HCT116 (cell line): ENCODE data around the gene ANO6. TPM values are rescaled to one million over a fixed set of nuclear protein-coding genes. Genes with fewer than 3 reads are reported as not detected.
A peak's percentile ranks its signal among the peaks of the same experiment; 100 is the strongest.
"Not testable (repeated sequence)": the region's sequence is repeated elsewhere in the genome, so short reads cannot be mapped to it uniquely, and the experiment has no call there.

ENCODE experiments used
- ATAC-seq: fragments of 200-7000 bp; cut with Tn5 transposase; 2 replicates; pipeline ENCODE4 v1.9.1; 2020; ENCODE audit warnings: mild to moderate bottlenecking, moderate library complexity
- BruUV-seq: library from RNA; stranded (reverse); fragments of 400-500 nt; replicated peaks from 2 replicates; lab custom pipeline; 2021; lab: Mats Ljungman, UMichigan
- CTCF ChIA-PET: fragments of 300-600 bp; sonication (Branson Sonifier 250); formaldehyde crosslinking; loops from one replicate; lab custom pipeline; 2021; ENCODE audit warnings: antibody characterized with exemption; lab: Charles Lee
- POLR2A ChIA-PET: fragments of 300-600, 350-600 bp; sonication (Branson Sonifier 250); formaldehyde crosslinking; loops from one replicate; lab custom pipeline; 2021; ENCODE audit warnings: antibody characterized with exemption; lab: Charles Lee
- RAD21 ChIA-PET, 2 experiments: fragments of 300-600 bp; sonication (Branson Sonifier 250); formaldehyde crosslinking; loops; one replicate each; lab custom pipeline; 2023; ENCODE audit warnings: low total read pairs in 2 of 2; ENCODE audit not compliant: uncharacterized antibody in 2 of 2, unreplicated experiment in 2 of 2, low non-redundant PET in 1 of 2; lab: Charles Lee
- DNase-seq: peaks from one replicate; pipeline ENCODE4 v3.0.0-alpha.2; 2010; ENCODE audit warnings: low read depth, low spot score
- H2AFZ ChIP-seq: fragments of 200-600 bp; shearing (Covaris generic), sonication (generic); 2 replicates; pipeline ENCODE4 v1.6.1; 2017; ENCODE audit warnings: low read depth, mixed run types, mixed read lengths, antibody characterized with exemption, low read length; ENCODE audit not compliant: poor library complexity, severe bottlenecking
- H3K27ac ChIP-seq: 2 replicates; pipeline ENCODE4 v1.5.1; 2012; ENCODE audit warnings: low read depth, low read length
- H3K27me3 ChIP-seq: fragments of 200-600 bp; sonication (generic); 2 replicates; pipeline ENCODE4 v1.6.1; 2016; ENCODE audit warnings: mixed run types, low read length, mixed read lengths; ENCODE audit not compliant: insufficient read depth
- H3K36me3 ChIP-seq, 2 experiments: fragments of 200-500 bp in 1 of 2; fragments of 200-600 bp in 1 of 2; sonication (Bioruptor generic) in 1 of 2; sonication (generic) in 1 of 2; 2 replicates each; pipeline versions ENCODE4 v1.5.1 to v1.6.1; 2014 to 2016; ENCODE audit warnings: low read length in 2 of 2, inconsistent platforms in 1 of 2, mixed read lengths in 1 of 2, mixed run types in 1 of 2; ENCODE audit not compliant: insufficient read depth in 2 of 2, control insufficient read depth in 1 of 2
- H3K4me1 ChIP-seq, 2 experiments: fragments of 200-600 bp in 1 of 2; sonication (generic) in 1 of 2; 2 replicates each; pipeline versions ENCODE4 v1.5.1 to v1.6.1; 2012 to 2017; ENCODE audit warnings: low read length in 2 of 2, inconsistent platforms in 1 of 2, mild to moderate bottlenecking in 1 of 2, mixed read lengths in 1 of 2, mixed run types in 1 of 2, moderate library complexity in 1 of 2; ENCODE audit not compliant: insufficient read depth in 2 of 2, control insufficient read depth in 1 of 2
- H3K4me2 ChIP-seq: fragments of 200-600 bp; sonication (generic); 2 replicates; pipeline ENCODE4 v1.6.1; 2017; ENCODE audit warnings: mixed run types, low read length, mixed read lengths
- H3K4me3 ChIP-seq, 2 experiments: fragments of 200-600 bp in 1 of 2; sonication (generic) in 1 of 2; replicated peaks in 1 of 2; 2 replicates each; pipeline ENCODE4 v1.5.1; 2011 to 2016; ENCODE audit warnings: low read length in 2 of 2, control low read depth in 1 of 2, low read depth in 1 of 2, mild to moderate bottlenecking in 1 of 2, mixed read lengths in 1 of 2, mixed run types in 1 of 2
- H3K79me2 ChIP-seq: fragments of 200-600 bp; sonication (generic); 2 replicates; pipeline ENCODE4 v1.6.1; 2017; ENCODE audit warnings: mild to moderate bottlenecking, mixed run types, low read length, moderate library complexity, mixed read lengths; ENCODE audit not compliant: insufficient read depth
- H3K9ac ChIP-seq: fragments of 200-600 bp; sonication (generic); 2 replicates; pipeline ENCODE4 v1.6.1; 2016; ENCODE audit warnings: low read length, mixed read lengths
- H3K9me2 ChIP-seq: fragments of 200-600 bp; sonication (generic), shearing (Covaris generic); 2 replicates; pipeline ENCODE4 v1.6.1; 2017; ENCODE audit warnings: mixed run types, mild to moderate bottlenecking, moderate library complexity; ENCODE audit not compliant: insufficient read depth
- H3K9me3 ChIP-seq, 2 experiments: fragments of 200-500 bp in 1 of 2; fragments of 200-600 bp in 1 of 2; sonication (Bioruptor generic) in 1 of 2; sonication (generic) in 1 of 2; 2 replicates each; pipeline ENCODE4 v1.6.1; 2014 to 2017; ENCODE audit warnings: low read length in 2 of 2, mixed read lengths in 2 of 2, inconsistent platforms in 1 of 2, low read depth in 1 of 2, mild to moderate bottlenecking in 1 of 2, mixed run types in 1 of 2, moderate library complexity in 1 of 2; ENCODE audit not compliant: control insufficient read depth in 1 of 2, insufficient read depth in 1 of 2
- H4K20me1 ChIP-seq: fragments of 200-600 bp; sonication (generic), shearing (Covaris generic); 2 replicates; pipeline ENCODE4 v1.6.1; 2017; ENCODE audit warnings: mixed run types, mild to moderate bottlenecking, moderate library complexity; ENCODE audit not compliant: insufficient read depth
- CBX3 ChIP-seq: IDR thresholded peaks from 2 replicates; pipeline ENCODE4 v1.6.1; 2012; ENCODE audit warnings: low read depth
- EGR1 ChIP-seq: IDR thresholded peaks from 2 replicates; pipeline ENCODE4 v1.6.1; 2012; ENCODE audit warnings: low read depth
- ELF1 ChIP-seq: IDR thresholded peaks from 2 replicates; pipeline ENCODE4 v1.6.1; 2012; ENCODE audit warnings: low read depth, borderline replicate concordance
- EZH2 ChIP-seq: fragments of 200-600 bp; sonication (generic); IDR thresholded peaks from 2 replicates; pipeline ENCODE4 v1.6.1; 2017; ENCODE audit warnings: antibody characterized with exemption, mixed run types
- EZH2phosphoT487 ChIP-seq: fragments of 200-600 bp; IDR thresholded peaks from 2 replicates; pipeline ENCODE4 v1.6.1; 2018; ENCODE audit warnings: antibody characterized with exemption, borderline replicate concordance
- FOSL1 ChIP-seq: IDR thresholded peaks from 2 replicates; pipeline ENCODE4 v1.6.1; 2012; ENCODE audit warnings: low read depth
- POLR2A ChIP-seq: IDR thresholded peaks from 2 replicates; pipeline ENCODE4 v1.7.0; 2011; ENCODE audit warnings: borderline replicate concordance; ENCODE audit not compliant: insufficient read depth, insufficient read length; ENCODE audit errors: extremely low read depth
- POLR2AphosphoS5 ChIP-seq: IDR thresholded peaks from 2 replicates; pipeline ENCODE4 v1.6.1; 2011; ENCODE audit warnings: mild to moderate bottlenecking, low read depth, low read length, moderate library complexity
- RAD21 ChIP-seq: IDR thresholded peaks from 2 replicates; pipeline ENCODE4 v1.6.1; 2012; ENCODE audit warnings: low read depth, mild to moderate bottlenecking
- SRF ChIP-seq: IDR thresholded peaks from 2 replicates; pipeline ENCODE4 v1.6.1; 2012; ENCODE audit warnings: low read depth
- TCF7L2 ChIP-seq: IDR thresholded peaks from 2 replicates; pipeline ENCODE4 v1.7.0; 2011; ENCODE audit warnings: borderline replicate concordance, inconsistent platforms; ENCODE audit not compliant: insufficient read depth, insufficient read length; ENCODE audit errors: extremely low read depth
- YY1 ChIP-seq: IDR thresholded peaks from 2 replicates; pipeline ENCODE4 v1.6.1; 2011; ENCODE audit warnings: low read length, low read depth, moderate library complexity, mild to moderate bottlenecking; ENCODE audit not compliant: insufficient replicate concordance; ENCODE audit errors: extremely low read depth
- ZFX ChIP-seq: fragments of 450-650 bp; IDR thresholded peaks from 2 replicates; pipeline ENCODE4 v1.6.1; 2017
- ZNF274 ChIP-seq: fragments of 200-500 bp; sonication (Bioruptor generic); IDR thresholded peaks from 2 replicates; pipeline ENCODE4 v1.6.1; 2014; ENCODE audit warnings: mild to moderate bottlenecking, low read depth, low read length, inconsistent platforms
- intact Hi-C: fragments of 100-400 bp; cut with micrococcal nuclease; formaldehyde crosslinking; loops from 2 replicates; pipeline ENCODE4 v1.10.0; 2022
- total RNA-seq: library from RNA; stranded (reverse); gene quantifications from one replicate; pipeline ENCODE4 v1.2.1, GENCODE V29; 2021; ENCODE audit not compliant: unreplicated experiment
- TF ChIP-seq, protein P1 (sequence below): IDR thresholded peaks from 2 replicates; pipeline ENCODE4 v1.6.1; 2012
- TF ChIP-seq, protein P2 (sequence below): IDR thresholded peaks from 2 replicates; pipeline ENCODE4 v1.6.1; 2012
- TF ChIP-seq, protein P3 (sequence below), 3 experiments: fragments of 200-600 bp in 1 of 3; sonication (generic) in 1 of 3; IDR thresholded peaks in 2 of 3; conservative IDR thresholded peaks in 1 of 3; 2 replicates each; pipeline ENCODE4 v1.5.1; 2012 to 2017; ENCODE audit warnings: low read depth in 2 of 3, low read length in 2 of 3, antibody characterized with exemption in 1 of 3, borderline replicate concordance in 1 of 3, control low read depth in 1 of 3, mild to moderate bottlenecking in 1 of 3, mixed read lengths in 1 of 3, mixed run types in 1 of 3, moderate library complexity in 1 of 3; ENCODE audit not compliant: insufficient read depth in 1 of 3

ANO6 gene
- total RNA-seq, 1 experiment from 2014 or later = 36.7 TPM

DNA sequence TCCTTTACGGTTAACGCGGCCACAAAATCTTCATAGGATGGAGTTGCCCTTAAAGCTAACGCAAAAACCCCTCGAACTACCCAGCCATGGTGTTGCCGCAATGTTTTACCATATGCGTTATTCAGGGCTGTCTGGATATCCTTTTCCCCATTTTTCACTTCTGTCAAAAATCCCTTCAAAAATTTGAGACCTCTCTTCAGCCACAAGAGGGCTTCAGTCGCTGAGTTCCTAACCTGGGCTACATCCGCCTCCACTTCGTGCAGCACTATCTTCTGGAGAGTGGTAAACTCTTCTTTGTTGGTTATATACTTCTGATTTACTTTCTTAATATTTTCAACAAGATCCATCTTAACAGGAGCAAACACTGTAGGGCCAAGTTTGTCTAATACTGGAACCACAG is 42.6 kb upstream of the ANO6 start:
- intact Hi-C loops = loop anchor here (5.0 to 10.0 kb wide), 2 partner anchors 372 to 554 kb away; partner anchors contain the start of gene ARID2

DNA sequence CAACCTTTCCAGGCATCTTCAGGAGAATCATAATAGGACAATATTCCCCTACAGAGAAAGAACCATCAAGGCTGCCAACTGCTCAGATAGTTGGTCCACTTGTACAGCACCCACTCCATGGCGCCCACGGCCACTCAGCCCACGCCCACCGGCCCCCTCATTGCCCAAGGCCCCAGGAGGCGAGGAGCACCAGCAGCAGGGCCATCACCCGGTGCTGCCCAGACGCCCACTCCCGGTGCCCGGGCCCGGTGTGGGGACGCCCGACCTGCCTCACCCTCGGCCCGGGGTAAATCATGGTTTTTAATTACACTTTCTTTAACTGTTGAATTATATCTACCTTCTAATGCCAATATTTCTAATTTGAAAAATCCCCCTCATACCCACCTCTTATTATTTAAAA is 41.3 kb upstream of the ANO6 start:
- Histone ChIP-seq H3K36me3 (no peaks in the 10 kb centered on the region), H3K79me2 (no peaks in the 10 kb centered on the region), H3K4me1 (no peaks in the 10 kb centered on the region), H3K9me2 (no peaks in the 10 kb centered on the region), H3K4me2 (no peak overlapping the region), H3K9ac (no peak overlapping the region), H3K4me3 (no peak overlapping the region), H3K9me3 (peaks cover 0 to 8% of the 10 kb centered on the region in 2 experiments; a peak in 1 of 4 replicates), H4K20me1 (no peaks in the 10 kb centered on the region), H3K27me3 (no peaks in the 10 kb centered on the region), H3K27ac (no peak overlapping the region), H2AFZ (no peak overlapping the region)
- intact Hi-C loops = loop anchor here (5.0 to 10.0 kb wide), 2 partner anchors 370 to 553 kb away; partner anchors contain the start of gene ARID2
- DNase-seq = no peak
- CTCF ChIA-PET = no interaction called here
- RAD21 ChIA-PET = no interaction called here
- BruUV-seq = no TSS peak
- POLR2A ChIA-PET = no interaction called here
- ATAC-seq = no peak
- TF ChIP-seq EGR1 (no peak), SRF (no peak), ELF1 (no peak), POLR2AphosphoS5 (no peak), YY1 (no peak), EZH2 (no peak), POLR2A (no peak), EZH2phosphoT487 (no peak), CBX3 (no peak), ZFX (no peak), ZNF274 (no peak), FOSL1 (no peak), RAD21 (no peak), TCF7L2 (no peak)
- TF ChIP-seq, protein P1, sequence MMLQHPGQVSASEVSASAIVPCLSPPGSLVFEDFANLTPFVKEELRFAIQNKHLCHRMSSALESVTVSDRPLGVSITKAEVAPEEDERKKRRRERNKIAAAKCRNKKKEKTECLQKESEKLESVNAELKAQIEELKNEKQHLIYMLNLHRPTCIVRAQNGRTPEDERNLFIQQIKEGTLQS = no peak
- TF ChIP-seq, protein P2, sequence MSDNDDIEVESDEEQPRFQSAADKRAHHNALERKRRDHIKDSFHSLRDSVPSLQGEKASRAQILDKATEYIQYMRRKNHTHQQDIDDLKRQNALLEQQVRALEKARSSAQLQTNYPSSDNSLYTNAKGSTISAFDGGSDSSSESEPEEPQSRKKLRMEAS = no peak

More for the DNA sequence above, 42.6 kb upstream of the ANO6 start:
- H3K4me2 ChIP-seq, CTCF ChIA-PET, H3K4me3 ChIP-seq, H3K79me2 ChIP-seq, DNase-seq, H3K9ac ChIP-seq, H3K27me3 ChIP-seq, H3K27ac ChIP-seq, H3K9me2 ChIP-seq: not testable (repeated sequence)
- ATAC-seq = peak; percentile 69
- peak; percentile 35; the same call in 1 of the 2 replicates for TF ChIP-seq RAD21
- TF ChIP-seq, protein P3, sequence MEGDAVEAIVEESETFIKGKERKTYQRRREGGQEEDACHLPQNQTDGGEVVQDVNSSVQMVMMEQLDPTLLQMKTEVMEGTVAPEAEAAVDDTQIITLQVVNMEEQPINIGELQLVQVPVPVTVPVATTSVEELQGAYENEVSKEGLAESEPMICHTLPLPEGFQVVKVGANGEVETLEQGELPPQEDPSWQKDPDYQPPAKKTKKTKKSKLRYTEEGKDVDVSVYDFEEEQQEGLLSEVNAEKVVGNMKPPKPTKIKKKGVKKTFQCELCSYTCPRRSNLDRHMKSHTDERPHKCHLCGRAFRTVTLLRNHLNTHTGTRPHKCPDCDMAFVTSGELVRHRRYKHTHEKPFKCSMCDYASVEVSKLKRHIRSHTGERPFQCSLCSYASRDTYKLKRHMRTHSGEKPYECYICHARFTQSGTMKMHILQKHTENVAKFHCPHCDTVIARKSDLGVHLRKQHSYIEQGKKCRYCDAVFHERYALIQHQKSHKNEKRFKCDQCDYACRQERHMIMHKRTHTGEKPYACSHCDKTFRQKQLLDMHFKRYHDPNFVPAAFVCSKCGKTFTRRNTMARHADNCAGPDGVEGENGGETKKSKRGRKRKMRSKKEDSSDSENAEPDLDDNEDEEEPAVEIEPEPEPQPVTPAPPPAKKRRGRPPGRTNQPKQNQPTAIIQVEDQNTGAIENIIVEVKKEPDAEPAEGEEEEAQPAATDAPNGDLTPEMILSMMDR (IDR thresholded peaks at IDR 0.05 in 2 of 3, conservative IDR thresholded peaks at IDR 0.05 in 1 of 3; ENCODE audit: borderline replicate concordance in 1 of 3, insufficient read depth in 1 of 3, low read depth in 2 of 3, low read length in 2 of 3) = peak; percentile 6 to 39 (median 32); a peak in 3 of 6 replicates
- TF ChIP-seq, all 23 proteins: peak for 2; not testable (repeated sequence) for 21
- H2AFZ ChIP-seq, H3K4me1 ChIP-seq, BruUV-seq, POLR2A ChIA-PET, RAD21 ChIA-PET, H3K36me3 ChIP-seq, H3K9me3 ChIP-seq, H4K20me1 ChIP-seq: not testable (repeated sequence)
